HG02623 (cell line): Measurements from ENCODE around the gene COQ6.
"Not testable (repeated sequence)": the region's sequence is repeated elsewhere in the genome, so short reads cannot be mapped to it uniquely, and the experiment has no call there.

ENCODE experiments used
- ATAC-seq: cut with Tn5 transposase; IDR thresholded peaks from one replicate; pipeline ENCODE4 v1.9.1; 2021; ENCODE audit warnings: moderate library complexity; ENCODE audit not compliant: unreplicated experiment

COQ6 gene

GRCh38 chr14:73949752-73950734 lies at the start of gene COQ6, which contains the start of gene FAM161B:
Gene COQ6, plus strand, starts transcription at chr14:73950302. Its CDS starts 31 bp downstream, at chr14:73950333.
Gene FAM161B, minus strand, starts transcription at chr14:73950094. Its CDS starts 68 bp downstream, at chr14:73950026.
- peak; percentile 78 for ATAC-seq

GRCh38 chr14:73903028-73903427 lies 47.1 kb upstream of the COQ6 start:
- ATAC-seq = no peak

- ATAC-seq = no peak
These were observed 40.4 kb upstream of the COQ6 start for GRCh38 chr14:73909681-73910080.

- no peak for ATAC-seq
These were observed 36.8 kb upstream of the COQ6 start for GRCh38 chr14:73913256-73913655.

- ATAC-seq = no peak
These were observed 33.8 kb upstream of the COQ6 start for GRCh38 chr14:73916324-73916723.

GRCh38 chr14:73919457-73919856 lies 30.6 kb upstream of the COQ6 start:
- not testable (repeated sequence) for ATAC-seq

GRCh38 chr14:73924337-73924736 lies 25.8 kb upstream of the COQ6 start:
- no peak for ATAC-seq

- ATAC-seq = no peak
These were observed 14.4 kb upstream of the COQ6 start for GRCh38 chr14:73935666-73936065.

- ATAC-seq = no peak
These were observed 13.6 kb upstream of the COQ6 start for GRCh38 chr14:73936548-73936947.

GRCh38 chr14:73937012-73937411 lies 13.1 kb upstream of the COQ6 start:
- no peak for ATAC-seq

- no peak for ATAC-seq
These were observed 7.9 kb upstream of the COQ6 start for GRCh38 chr14:73942180-73942579.

- no peak for ATAC-seq
These were observed 7.0 kb upstream of the COQ6 start for GRCh38 chr14:73943083-73943482.

- no peak for ATAC-seq
These were observed 5.5 kb upstream of the COQ6 start for GRCh38 chr14:73944432-73945158.

- ATAC-seq = no peak
These were observed 4.9 kb upstream of the COQ6 start for GRCh38 chr14:73945159-73945670.

GRCh38 chr14:73953731-73954130 lies 3.6 kb downstream of the COQ6 start:
- no peak for ATAC-seq

GRCh38 chr14:73955674-73956073 lies 5.6 kb downstream of the COQ6 start:
- ATAC-seq = no peak

GRCh38 chr14:73958591-73958990 lies 8.5 kb downstream of the COQ6 start:
- no peak for ATAC-seq

- no peak for ATAC-seq
These were observed 11.1 kb downstream of the COQ6 start for GRCh38 chr14:73961192-73961591.

- no peak for ATAC-seq
These were observed 15.1 kb downstream of the COQ6 start for GRCh38 chr14:73965216-73965615.

GRCh38 chr14:73968885-73969284 lies 18.8 kb downstream of the COQ6 start:
- ATAC-seq = no peak

GRCh38 chr14:73973497-73973896 lies 23.4 kb downstream of the COQ6 start:
- no peak for ATAC-seq

GRCh38 chr14:73976125-73976524 lies 26.0 kb downstream of the COQ6 start:
- ATAC-seq = no peak
